NCI-H1417 treated with DMSO at 0.1 percent for 48 hours (cell line): Measurements from ENCODE around the gene PARP9.
"Not testable (repeated sequence)": the region's sequence is repeated elsewhere in the genome, so short reads cannot be mapped to it uniquely, and the experiment has no call there.

Experiments
- DNase-seq: peaks from one replicate; lab custom pipeline; 2025; lab: John Stamatoyannopoulos, UW

The PARP9 gene

DNA sequence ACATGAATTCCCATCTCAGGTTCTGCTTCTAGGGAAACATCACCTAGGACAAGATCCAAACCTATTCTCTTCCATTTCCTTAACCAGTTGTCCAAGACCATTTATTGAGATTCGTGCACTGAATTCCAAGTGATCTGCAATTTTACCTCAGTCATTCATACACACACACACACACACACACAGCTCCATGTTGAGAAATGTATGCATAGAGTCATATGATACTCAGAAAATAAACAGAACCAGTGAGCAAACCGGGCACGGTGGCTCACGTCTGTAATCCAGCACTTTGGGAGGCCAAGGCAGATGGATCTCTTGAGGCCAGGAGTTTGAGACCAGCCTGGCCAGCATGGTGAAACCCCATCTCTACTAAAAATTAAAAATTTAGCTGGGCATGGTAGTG, 43.2 kb downstream of the PARP9 start:
- DNase-seq: no peak

DNA sequence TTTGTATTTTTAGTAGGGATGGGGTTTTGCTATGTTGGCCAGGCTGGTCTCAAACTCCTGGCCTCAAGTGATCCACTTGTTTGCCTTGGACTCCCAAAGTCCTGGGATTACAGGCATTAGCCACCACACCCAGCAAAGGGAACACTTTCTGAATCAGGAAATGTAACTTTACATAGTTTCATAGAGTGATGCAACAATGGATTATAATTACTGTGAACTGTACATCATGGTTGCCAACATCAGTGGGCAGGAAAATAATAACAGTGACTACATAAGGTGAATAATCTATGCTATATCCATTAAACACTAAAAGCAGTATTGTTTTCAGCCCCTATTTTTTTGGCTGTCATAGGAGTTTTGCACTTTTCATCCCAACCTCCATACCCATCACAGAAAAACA, 44.4 kb downstream of the PARP9 start:
- DNase-seq: no peak

DNA sequence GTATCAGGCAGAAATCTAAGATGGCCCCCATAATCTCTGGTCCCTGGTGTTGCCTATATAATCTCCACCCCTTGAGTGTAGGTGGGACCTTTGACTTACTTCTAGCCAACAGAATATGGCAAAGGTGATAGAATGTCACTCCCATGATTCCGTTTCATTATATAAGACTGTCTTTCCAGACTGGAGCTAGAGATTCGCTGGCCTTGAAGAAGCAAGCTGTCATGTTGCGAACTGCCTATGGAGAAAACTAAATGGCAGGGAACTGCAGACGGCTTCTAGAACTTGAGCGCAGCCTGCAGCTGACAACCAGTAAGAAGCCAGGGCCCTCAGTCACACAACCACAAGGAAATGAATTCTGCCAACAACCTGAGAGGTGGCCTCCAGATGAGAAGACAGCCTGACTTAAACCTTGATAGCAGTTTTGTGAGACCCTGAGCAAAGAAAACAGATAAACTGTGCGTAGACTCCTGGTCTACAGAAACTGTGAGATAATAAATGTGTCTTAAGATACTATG, 47.2 kb downstream of the PARP9 start:
- no peak for DNase-seq

DNA sequence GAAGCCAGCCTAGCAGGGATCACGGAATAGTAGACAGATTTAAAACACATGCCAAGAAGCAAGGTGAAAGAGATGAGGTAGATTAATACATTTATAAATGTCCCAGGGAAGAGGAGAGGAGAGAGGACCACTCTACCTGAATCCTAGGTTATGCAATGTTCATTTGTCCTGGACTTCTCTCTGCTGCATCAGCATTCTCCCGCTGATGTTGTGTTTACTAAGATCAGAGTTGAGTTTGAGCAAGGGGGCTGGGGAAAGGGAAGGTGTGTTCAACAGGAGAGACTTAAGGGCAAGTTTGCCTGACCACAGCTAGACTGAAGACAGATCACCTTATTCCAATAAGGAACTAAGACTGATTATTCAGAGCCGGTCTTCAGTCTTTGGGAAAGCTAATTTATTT, 48.2 kb downstream of the PARP9 start:
- DNase-seq: no peak

DNA sequence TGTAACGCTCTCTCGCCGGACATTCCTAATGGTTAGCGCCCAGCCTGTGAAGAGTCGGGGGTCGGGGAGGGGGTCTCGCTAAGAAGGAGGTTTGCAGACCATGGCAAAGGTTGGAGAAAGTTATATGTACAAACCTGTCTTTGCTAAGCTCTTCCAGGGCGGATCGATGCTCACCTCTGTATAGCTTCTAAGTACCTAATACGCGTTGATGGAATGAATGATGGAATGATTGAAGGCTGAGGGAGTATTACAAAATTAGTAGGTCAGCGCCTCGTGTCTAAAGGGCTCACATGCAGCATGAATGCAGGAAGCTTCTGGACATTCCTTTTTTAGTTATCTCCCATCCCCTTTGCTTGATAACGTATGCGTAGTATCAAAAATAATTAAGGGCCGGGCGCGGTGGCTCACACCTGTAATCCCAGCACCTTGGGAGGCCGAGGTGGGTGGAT, 49.1 kb downstream of the PARP9 start:
- DNase-seq: no peak

DNA sequence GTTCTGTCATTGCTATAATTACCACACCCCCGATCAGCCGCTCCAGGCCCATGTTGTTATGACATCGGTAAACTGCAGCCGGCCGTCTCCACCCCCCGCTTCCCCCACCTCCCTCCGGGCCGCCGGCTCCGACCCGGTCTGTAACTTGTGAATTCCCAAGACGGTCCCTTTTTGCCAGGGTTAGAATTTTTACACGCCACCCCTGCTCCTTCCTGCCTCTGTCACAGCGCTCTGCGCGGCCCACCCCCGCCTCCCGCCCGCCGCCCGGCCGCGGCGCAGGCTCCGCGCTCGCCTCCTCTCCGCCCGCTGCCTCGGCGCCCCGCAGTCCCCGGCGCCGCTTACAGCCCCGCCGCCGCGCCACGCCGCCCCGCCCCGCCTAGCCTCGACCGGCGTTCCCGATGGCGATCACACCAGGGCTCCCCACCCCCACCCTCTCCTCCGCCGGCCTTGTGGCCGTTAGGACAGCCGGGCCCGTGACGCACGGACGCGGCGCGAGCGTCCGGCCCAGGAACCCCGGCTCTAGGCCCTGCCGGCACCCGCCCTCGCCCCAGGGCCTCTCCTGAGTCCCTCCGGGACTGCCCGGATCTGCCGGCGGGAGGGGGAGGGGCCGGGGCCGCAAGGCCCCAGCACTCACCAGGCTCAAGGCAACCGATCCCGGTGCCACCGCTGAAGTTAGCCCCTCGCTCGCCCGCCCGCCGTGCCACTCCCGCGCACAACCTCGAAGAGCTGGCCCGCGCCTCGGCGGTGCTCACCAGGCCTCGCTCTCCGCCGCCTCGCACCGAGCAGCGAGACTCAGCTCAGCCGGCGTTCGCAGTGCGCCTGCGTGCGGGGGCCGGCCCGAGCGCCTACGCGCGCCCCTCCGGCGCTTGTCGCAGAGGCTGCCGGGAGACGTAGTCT, 49.7 kb downstream of the PARP9 start, which contains the start of gene KPNA1:
TSS of gene KPNA1 (minus strand) at position 817 of the 897 bp plus-strand sequence. CDS start 18,374 bp downstream, outside the sequence.
- peak; percentile 27 for DNase-seq

DNA sequence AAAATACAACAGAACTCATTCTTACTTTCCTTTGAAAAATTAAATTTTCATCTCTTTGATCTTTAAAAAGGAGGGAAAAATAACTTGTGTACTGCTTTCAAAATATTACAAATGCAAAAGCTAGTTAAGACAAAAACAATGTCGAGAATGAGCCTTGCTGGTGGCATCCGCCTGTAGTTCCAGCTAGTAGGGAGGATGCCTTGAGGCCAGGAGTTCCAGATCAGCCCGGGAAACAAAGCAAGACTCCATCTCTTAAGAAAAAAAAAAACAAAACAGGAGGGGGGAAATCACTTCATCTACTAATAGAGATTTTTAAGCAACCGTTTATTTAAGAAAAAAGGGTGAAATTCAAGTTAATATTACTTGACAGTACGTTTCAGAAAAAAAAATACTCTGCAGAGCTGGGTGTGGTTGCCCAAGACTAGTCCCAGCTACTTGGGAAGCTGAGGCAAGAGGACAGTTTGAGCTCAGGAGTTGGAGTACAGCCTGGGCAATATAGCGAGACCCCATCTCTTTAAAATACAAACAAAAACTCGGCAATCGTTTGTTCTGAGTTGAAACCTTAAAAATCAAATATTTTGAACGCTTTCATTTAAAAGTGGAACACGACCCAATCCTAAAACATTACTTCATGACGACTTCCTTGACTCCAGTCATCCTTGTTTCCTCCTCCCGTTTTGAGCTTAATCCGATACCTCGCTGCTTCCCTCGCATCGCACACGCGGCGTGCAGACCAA, 50.5 kb downstream of the PARP9 start:
- no peak for DNase-seq

DNA sequence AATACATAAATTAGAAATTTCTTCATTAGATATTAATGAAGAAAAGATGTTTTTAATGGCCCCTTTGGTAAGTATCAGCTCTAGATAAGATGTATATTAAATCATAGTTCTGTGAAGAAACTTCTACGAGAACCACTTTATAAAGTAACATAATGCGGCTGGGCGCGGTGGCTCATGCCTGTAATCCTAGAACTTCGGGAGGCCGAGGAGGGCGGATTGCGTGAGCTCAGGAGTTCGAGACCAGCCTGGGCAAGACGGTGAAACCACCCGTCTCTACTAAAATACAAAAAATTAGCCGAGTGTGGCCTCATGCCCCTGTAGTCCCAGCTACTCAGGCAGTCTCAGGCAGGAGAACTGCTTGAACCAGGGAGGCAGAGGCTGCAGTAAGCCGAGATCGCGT, 51.8 kb downstream of the PARP9 start:
- no peak for DNase-seq

DNA sequence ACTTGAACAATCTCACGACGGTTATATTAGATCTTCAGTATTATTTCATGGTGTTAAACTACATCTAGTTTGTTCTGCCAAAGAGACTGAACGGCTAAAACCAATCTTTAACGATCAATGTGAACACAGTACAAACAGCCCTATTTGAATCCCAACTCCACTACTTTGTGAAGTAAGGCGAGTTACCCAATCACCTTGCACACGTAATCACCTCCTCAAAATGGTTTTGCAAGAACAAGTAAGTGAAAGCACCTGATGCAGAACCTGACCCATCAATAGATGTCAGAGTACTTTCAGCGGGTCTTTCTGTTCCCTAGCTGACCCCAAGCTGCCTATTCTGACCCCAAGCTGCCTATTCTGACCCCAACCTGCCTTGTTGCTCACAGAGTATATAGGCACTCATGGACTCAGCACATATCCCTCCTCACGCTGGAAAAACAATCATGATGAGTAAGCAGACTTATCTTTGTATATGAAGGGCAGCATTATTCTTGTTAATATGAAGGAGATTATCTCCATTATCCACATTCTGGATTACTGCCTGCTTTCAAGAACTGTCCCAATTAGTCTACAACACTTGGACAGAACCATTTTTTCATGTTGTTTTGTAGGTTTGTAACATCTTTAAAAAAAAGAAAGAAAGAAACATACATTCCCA, 53.1 kb downstream of the PARP9 start:
- DNase-seq: no peak

DNA sequence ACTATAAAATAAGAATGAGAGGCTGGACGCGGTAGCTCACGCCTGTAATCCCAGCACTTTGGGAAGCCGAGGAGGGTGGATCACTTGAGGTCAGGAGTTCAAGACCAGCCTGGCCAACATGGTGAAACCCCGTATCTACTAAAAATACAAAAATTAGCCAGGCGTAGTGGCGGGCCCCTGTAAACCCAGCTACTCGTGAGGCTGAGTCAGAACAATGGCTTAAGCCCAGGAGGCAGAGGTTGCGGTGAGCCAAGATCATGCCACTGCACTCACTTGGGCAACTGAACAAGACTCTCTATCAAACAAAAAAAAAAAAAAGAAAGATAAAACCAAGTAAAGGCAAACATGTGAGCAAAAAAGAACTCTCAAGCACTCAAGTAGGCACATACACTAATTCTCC, 55.2 kb downstream of the PARP9 start:
- not testable (repeated sequence) for DNase-seq

DNA sequence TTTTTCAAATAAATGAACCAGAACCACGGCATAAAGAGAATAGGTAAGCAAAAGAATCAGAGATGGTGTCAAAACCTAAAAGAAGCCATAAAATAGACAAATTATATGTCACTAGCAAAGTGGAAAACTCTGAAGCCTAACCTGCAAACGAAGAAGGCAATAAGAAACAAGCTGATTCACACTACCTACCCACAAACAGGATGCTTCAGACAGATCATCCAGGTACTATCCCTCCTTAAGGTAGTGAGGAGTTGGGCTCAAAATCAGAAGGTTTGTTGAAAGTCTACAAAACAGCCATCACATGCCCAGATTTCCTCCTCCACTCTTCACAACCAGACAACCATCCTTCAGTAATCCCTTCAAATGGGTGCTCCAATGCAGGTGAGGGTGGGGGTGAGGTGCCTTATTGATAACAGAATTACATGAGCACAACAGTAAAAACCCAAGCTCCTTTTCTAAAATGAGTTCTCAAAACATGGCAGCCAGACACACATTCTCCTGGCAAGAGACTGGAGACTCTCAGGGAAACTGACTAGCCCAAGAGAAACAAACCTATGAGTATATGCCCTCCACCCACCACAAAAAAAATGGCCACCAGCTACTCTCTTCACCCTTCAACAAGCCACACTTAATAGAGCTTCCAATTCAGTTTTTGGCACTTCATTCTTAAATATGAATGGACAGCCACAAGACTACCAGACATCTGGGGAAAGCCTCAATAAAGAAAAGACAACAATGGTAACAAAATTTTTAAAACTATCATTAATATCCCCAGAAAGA, 55.8 kb downstream of the PARP9 start:
- no peak for DNase-seq

DNA sequence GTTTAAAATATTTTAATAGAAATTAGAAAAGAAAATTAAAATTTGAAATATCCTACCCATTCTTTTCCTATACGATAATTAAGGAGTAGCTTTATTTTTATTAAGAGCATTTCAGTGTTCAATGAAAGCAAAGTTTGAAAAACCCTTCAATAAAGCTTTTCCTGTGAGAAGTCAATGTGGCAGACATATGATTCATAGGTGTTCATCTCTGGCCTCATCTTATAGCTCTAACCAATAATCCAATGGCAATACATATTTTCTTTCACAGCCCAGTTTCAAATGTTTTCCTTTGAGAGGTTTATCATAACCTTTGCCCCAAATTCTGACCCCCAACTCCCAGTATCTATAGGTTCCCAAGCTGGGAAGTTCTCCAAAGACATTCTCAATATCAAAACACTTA, 57.6 kb downstream of the PARP9 start:
- DNase-seq: no peak

DNA sequence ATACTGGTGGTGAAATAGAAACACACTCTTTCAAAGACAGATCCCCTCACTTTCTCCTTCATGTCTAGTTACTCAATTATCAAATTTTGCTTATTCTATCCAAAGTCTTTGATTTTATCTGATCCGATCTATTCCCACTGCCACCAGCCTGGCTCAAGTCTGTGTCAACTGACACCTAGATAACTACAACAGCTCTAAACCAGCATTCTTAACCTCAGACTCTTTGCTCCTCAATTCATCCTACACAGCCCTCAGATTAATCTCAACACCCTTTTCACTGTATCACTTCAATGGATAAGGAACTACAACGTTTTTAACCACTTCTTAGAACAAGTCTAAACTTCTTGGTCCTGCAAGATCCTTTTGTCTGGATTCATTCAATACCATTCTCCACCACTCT, 58.4 kb downstream of the PARP9 start:
- no peak for DNase-seq

DNA sequence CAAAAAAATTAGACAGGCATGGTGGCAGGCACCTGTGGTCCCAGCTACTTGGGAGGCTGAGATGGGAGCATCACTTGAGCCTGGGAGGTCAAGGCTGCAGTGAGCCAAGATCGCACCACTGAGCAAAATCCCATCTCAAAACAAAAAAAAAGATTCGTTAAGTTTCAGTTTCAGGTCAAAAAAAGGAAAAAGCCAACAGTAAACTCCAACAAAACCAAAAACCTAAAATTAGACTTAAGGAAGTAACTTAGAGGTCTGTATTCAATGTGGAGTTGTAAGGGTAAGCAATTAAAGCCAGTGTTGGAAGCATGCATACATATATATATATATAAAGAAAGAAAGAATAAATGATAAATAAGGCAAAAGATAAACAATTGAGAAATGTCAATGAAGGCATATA, 61.2 kb downstream of the PARP9 start:
- no peak for DNase-seq

DNA sequence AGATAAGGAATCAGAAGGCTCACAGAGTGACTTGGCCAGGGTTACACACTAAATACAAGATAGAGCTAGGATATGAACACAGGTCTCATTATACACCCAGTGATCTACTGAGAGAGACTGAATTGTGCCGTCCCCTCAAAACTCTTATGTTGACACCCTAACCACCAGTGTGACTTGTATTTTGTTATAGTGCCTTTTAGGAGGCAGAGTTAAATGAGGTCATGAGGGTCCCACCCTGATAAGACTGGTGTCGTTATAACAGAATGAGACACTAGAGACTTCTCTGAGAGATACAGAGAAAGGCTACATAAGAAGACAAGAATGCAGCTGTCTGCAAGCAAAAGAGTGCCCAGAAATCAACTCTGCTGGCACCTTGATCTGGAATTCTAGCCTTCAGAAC, 62.0 kb downstream of the PARP9 start:
- DNase-seq: no peak

DNA sequence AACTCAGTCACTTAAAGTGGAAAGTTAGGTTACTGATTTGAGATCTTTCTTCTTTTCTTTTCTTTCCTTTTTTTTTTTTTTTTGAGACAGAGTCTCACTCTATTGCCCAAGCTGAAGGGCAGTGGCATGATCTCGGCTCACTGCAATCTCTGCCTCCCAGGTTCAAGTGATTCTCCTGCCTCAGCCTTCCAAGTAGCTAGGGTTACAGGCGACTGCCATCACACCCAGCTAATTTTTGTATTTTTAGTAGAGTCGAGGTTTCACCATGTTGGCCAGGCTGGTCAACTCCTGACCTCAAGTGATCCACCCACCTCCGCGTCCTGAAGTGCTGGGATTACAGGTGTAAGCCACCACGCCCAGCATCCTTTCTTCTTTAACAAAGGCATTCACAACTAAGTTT, 63.1 kb downstream of the PARP9 start:
- not testable (repeated sequence) for DNase-seq

DNA sequence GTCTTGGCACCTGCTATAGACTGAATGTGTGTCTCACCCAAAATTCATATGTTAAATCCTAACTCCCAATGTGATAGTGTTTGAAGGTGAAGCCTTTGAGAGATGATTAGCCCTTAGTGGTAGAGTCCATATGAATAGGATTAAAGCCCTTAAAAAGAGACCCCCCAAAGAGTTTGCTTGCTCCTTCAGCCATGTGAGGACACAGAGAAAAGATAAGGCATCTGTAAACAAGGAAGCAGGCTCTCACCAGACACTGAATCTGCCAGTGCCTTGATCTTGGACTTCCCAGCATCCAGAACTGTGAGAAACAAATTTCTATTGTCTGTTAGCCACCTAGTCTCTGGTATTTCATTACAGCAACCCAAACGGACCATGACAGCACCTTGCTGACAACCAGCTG, 65.9 kb downstream of the PARP9 start:
- no peak for DNase-seq

DNA sequence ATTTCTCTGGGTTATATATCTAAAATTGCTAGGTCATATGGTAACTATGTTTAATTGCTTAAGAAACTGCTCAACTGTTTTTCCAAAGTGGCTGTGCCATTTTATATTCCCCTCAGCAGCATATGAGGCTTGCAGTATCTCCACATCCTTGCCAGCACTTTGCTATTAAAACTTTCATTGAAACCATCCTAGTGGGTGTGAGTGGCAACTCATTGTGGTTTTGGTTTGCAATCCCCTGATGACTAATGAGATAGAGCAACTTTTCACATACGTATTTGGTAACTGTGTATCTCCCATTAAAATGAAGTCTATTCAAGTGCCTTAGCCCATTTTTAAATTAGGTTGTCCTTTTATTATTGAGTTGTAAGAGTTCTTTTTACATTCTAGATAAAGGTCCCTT, 66.7 kb downstream of the PARP9 start:
- no peak for DNase-seq

DNA sequence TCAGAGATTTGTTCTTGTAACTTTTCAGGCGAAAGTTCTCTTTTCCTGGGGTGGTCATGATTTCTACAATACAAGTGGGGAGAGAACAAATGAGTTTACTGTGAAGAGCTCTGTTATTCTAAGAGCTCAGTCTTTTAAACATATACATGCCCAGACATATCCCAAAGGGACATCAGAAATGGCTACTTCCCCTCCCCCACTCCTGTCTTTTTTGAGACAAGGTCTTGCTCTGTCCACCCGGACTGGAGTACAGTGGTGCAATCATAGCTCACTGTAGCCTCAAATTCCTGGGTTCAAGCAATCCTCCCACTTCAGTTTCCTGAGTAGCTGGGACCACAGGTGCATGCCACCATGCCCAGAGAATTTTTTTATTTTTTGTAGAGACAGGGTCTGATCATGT, 67.6 kb downstream of the PARP9 start:
- DNase-seq: no peak

DNA sequence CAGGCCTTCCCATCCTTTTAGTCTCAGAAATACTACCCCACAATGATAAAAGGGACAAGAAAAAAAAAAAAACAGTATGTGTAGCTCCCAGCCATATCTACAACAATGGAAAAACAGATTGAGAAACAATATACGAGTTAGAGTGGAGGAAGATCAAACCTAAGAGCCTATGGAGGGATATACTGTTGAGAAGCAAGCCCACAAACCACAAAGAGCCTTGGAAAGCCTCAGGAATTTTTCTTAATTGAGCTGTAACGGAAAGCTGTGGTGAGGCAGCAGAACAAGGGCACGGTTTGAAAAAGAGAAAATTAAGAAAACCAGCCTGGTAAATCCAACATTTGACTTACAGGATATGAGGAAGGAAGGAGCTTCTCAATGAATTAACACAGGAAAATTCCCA, 70.8 kb downstream of the PARP9 start:
- DNase-seq: no peak

DNA sequence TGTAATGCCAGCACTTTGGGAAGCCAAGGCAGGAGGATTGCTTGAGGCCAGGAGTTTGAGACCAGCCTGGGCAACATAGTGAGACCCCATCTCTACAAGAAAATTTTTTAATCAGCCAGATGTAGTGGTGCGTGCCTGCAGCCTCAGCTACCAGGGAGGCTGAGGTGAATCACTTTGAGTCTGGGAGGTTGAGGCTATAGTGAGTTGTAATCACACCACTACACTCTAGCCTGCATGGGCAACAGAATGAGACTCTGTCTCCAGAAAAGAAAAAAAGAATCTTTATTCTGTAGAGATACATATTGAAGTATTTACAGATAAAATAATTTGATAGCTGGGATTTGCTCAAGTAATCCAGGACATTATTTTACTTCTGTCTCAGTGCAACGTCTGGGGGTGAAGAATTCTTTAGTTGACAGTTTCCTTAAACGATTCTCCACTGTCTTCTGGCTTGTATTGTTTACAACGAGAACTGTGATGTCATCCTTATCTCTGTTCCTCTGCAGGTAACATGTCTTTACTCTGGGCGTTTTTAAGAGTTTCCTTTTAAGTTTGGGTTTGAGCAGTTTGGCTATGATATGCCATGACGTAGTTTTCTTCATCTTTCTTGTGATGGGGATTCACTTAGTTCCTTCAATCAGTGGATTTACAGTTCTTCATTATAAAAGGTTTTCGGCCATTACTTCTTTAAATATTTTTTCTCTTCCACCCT, 75.7 kb downstream of the PARP9 start:
- DNase-seq: no peak
